ENCODE measurements around the gene PSMB5. TPM values are rescaled to one million over a fixed set of nuclear protein-coding genes. Genes with fewer than 3 reads are reported as not detected.

Gene PSMB5
- total and polyA plus RNA-seq, 12 donors = 35.6 to 206 (median 122) TPM

DNA sequence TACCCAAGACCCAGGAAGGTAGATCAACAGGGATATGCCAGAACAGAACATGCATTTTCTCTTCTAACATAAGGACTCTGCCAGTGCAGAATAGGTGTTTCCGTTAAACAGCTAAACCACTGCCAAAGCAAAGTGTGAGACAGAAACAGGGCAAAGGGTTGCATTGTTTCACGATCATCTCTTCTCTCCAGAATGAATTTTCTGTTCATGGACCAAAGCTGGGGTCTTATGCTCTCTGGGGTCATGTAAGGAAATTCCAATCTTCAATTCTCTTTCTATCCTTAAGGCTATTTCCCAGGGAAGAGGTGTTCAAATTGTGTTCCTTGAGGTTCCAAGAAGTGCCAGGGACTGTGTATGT, 10.9 kb downstream of the PSMB5 start:
- H3K9me3 ChIP-seq = no peaks in the 10 kb centered on the region
- DNase-seq = no peak

DNA sequence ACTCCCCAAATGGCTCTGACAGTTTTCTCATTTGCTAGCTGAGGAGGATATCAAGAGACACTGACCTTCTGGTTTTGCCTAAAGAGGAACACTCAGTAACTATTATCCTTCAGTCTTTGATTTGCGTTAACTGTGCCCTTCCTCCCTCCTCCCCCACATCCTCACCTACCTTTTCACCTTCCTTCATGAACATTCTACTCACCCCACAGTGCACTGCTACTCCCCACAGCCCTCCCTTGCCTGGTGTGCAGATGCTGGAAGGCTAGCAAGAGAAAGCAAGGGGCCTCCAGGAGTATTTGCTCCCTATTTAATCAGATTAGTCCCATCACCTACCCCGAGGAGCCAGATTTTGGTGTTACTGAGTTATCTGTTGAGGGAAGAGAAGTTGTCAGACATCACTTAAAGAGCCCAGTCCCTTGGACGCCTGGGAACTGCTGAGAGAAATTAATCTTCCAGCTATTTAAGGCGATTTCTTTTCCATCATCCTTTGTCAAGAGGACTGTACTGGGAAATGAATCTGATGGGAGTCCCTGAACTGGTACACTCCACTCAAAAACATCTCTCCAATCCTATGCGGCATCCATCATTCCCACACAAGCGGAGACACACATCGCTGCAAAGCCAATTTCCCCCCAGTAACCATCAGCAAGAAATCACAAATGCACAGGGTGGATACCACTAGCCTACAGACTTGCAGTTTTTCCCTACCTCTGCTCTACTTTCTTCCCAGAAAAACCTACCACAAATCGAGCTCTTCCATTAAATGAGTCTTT, 11.5 kb downstream of the PSMB5 start:
- intact Hi-C loops (cut with DNase I) = no loop called here
- H3K4me1 ChIP-seq = peaks cover 0 to 13% (median 0%) of the 10 kb centered on the region in 9 donors
- TF ChIP-seq, protein P1, sequence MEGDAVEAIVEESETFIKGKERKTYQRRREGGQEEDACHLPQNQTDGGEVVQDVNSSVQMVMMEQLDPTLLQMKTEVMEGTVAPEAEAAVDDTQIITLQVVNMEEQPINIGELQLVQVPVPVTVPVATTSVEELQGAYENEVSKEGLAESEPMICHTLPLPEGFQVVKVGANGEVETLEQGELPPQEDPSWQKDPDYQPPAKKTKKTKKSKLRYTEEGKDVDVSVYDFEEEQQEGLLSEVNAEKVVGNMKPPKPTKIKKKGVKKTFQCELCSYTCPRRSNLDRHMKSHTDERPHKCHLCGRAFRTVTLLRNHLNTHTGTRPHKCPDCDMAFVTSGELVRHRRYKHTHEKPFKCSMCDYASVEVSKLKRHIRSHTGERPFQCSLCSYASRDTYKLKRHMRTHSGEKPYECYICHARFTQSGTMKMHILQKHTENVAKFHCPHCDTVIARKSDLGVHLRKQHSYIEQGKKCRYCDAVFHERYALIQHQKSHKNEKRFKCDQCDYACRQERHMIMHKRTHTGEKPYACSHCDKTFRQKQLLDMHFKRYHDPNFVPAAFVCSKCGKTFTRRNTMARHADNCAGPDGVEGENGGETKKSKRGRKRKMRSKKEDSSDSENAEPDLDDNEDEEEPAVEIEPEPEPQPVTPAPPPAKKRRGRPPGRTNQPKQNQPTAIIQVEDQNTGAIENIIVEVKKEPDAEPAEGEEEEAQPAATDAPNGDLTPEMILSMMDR (IDR thresholded peaks at IDR 0.05) = no peak
- ATAC-seq (no peak), DNase-seq (no peak)
- WGBS, 2 donors = 80% methylated on average over 8 of the region's 8 CpGs
- no peaks in the 10 kb centered on the region for H3K27me3 ChIP-seq
- no peaks in the 10 kb centered on the region for H3K9me3 ChIP-seq
- H3K4me3 ChIP-seq = no peak overlapping the region
- peaks cover 0 to 51% (median 3%) of the 10 kb centered on the region in 9 donors for H3K36me3 ChIP-seq
- no peak overlapping the region for H3K27ac ChIP-seq

More for the DNA sequence above, 10.9 kb downstream of the PSMB5 start:
- Histone ChIP-seq H3K27ac (no peak overlapping the region), H3K27me3 (no peaks in the 10 kb centered on the region), H3K4me3 (no peak overlapping the region), H3K36me3 (peaks cover 0 to 57% (median 4%) of the 10 kb centered on the region in 9 donors), H3K4me1 (peaks cover 0 to 19% (median 5%) of the 10 kb centered on the region in 9 donors)
- WGBS, 2 donors = 96 to 98% methylated on average over 2 of the region's 2 CpGs
- intact Hi-C loops (cut with DNase I) = no loop called here
- TF ChIP-seq, protein P1 (IDR thresholded peaks at IDR 0.05) = no peak
- peak in 1 of 8 donors; percentile 17 for ATAC-seq

DNA sequence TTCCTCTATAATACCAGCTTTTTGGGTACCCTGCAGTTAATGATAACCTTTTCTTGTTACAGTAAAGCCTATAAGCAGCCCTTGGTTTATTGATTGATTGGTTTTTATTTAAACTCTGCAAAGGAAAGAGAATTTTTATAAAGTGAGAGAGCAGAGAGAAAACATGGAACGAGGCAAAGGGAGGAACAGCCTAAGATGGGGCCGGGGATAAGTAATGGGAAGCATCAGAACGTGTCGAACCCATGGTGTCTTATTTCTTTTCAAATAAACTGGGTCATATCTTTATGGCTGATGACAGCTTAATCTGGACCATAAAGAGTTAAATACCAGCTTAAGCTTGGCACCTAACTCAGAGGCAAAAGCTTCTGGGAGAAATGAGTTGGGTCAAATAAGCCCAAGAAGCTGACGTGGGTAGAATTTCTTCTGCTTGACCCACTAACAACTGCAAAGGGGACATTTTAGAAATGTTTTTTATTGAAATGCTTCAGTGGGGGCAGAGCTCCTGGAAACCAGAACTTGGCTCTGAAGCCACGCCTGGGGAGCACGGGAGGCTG, 12.7 kb downstream of the PSMB5 start:
- WGBS, 2 donors = 59 to 73% methylated on average over 7 of the region's 7 CpGs
- intact Hi-C loops (cut with DNase I) = no loop called here
- Histone ChIP-seq H3K27ac (no peak overlapping the region), H3K9me3 (no peaks in the 10 kb centered on the region), H3K4me3 (no peak overlapping the region), H3K36me3 (peaks cover 0 to 39% (median 0%) of the 10 kb centered on the region in 9 donors), H3K4me1 (peaks cover 0 to 9% (median 0%) of the 10 kb centered on the region in 9 donors), H3K27me3 (no peaks in the 10 kb centered on the region)
- TF ChIP-seq, protein P1 (IDR thresholded peaks at IDR 0.05) = no peak
- ATAC-seq = no peak
- no peak for DNase-seq

DNA sequence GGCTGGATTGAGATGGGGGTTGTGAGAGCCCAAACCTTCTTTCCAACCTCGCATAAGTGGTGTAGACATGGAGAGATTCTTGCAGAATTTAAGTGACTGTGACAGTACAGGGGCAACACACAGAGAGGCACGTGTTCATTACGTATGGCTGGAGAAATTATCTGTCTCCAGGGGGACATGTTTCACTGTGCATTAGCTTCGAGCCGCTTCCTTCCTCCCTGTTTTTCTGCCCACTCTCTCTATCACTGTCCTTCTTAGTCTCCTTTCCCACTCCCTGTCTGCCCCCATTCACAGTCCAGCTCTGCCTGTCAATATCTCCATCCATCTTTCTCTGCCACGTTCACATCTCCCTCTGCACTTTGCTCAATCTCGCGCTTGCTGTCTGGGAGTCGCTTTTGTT, 13.3 kb downstream of the PSMB5 start:
- intact Hi-C loops (cut with DNase I) = no loop called here

More for the DNA sequence above, 13.3 kb downstream of the PSMB5 start:
- Histone ChIP-seq H3K27ac (no peak overlapping the region), H3K9me3 (no peaks in the 10 kb centered on the region), H3K27me3 (no peaks in the 10 kb centered on the region), H3K4me3 (no peak overlapping the region), H3K4me1 (peaks cover 0 to 9% (median 0%) of the 10 kb centered on the region in 9 donors), H3K36me3 (peaks cover 0 to 33% (median 0%) of the 10 kb centered on the region in 9 donors)
- DNase-seq = no peak
- 67 to 76% methylated on average over 9 of the region's 9 CpGs for WGBS, 2 donors
- TF ChIP-seq, protein P1 (IDR thresholded peaks at IDR 0.05) = no peak
- ATAC-seq = no peak

All from heart right ventricle (tissue), 16 donors.